H1 (cell line): Measurements from ENCODE around the gene LONP2. TPM values are rescaled to one million over a fixed set of nuclear protein-coding genes. Genes with fewer than 3 reads are reported as not detected.

Experiments
- CTCF ChIA-PET: fragments of 300-600 bp; sonication (Branson Sonifier 250); formaldehyde crosslinking; loops from one replicate; lab custom pipeline; 2021; ENCODE audit not compliant: partially characterized antibody; lab: Charles Lee
- POLR2A ChIA-PET: fragments of 300-600 bp; sonication (Branson Sonifier 250); formaldehyde crosslinking; loops from one replicate; lab custom pipeline; 2021; ENCODE audit warnings: inconsistent platforms; ENCODE audit not compliant: partially characterized antibody; lab: Charles Lee
- DNase-seq, 2 experiments: peaks; one replicate each; pipeline versions ENCODE4 v3.0.0 to v3.0.0-alpha.2; 2010 to 2022; ENCODE audit warnings: low spot score in 2 of 2, low read depth in 1 of 2, mixed read lengths in 1 of 2
- FAIRE-seq: peaks from 2 replicates; lab custom pipeline; 2011; peaks lifted over from hg19 to GRCh38; lab: Jason Lieb, UNC
- H2AFZ ChIP-seq: 2 replicates; pipeline ENCODE4 v1.8.1; 2012; ENCODE audit warnings: low read length, inconsistent platforms
- H2AK5ac ChIP-seq: 2 replicates; pipeline ENCODE4 v1.6.1; 2013; ENCODE audit warnings: low read depth, low read length
- H2BK120ac ChIP-seq: replicated peaks from 2 replicates; pipeline ENCODE3; 2013; ENCODE audit warnings: low read depth, low read length, inconsistent platforms
- H2BK12ac ChIP-seq: 2 replicates; pipeline ENCODE4 v1.6.1; 2013; ENCODE audit warnings: low read depth, low read length
- H2BK15ac ChIP-seq: 2 replicates; pipeline ENCODE4 v1.6.1; 2013; ENCODE audit warnings: low read length
- H2BK20ac ChIP-seq: 2 replicates; pipeline ENCODE4 v1.6.1; 2013; ENCODE audit warnings: low read length
- H2BK5ac ChIP-seq: 2 replicates; pipeline ENCODE4 v1.6.1; 2013; ENCODE audit warnings: low read depth, low read length
- H3K14ac ChIP-seq: 2 replicates; pipeline ENCODE4 v1.6.1; 2013; ENCODE audit warnings: inconsistent platforms; ENCODE audit not compliant: insufficient read length
- H3K18ac ChIP-seq: 2 replicates; pipeline ENCODE4 v1.6.1; 2013; ENCODE audit warnings: low read length; ENCODE audit errors: extremely low read depth
- H3K23ac ChIP-seq: 2 replicates; pipeline ENCODE4 v1.6.1; 2013; ENCODE audit warnings: inconsistent platforms; ENCODE audit not compliant: insufficient read length
- H3K23me2 ChIP-seq: 2 replicates; pipeline ENCODE4 v1.6.1; 2013; ENCODE audit warnings: low read depth, low read length
- H3K27ac ChIP-seq: 2 replicates; pipeline ENCODE4 v1.6.1; 2011; ENCODE audit warnings: low read depth, low read length, inconsistent platforms
- H3K27me3 ChIP-seq, 4 experiments: replicated peaks in 1 of 4; 1 replicate in 1 of 4; 2 replicates in 3 of 4; pipeline versions ENCODE4 v1.6.1 to v1.8.1; 2011 to 2013; ENCODE audit warnings: low read length in 3 of 4, mild to moderate bottlenecking in 3 of 4, inconsistent platforms in 2 of 4, mixed read lengths in 2 of 4, moderate library complexity in 1 of 4; ENCODE audit not compliant: control insufficient read depth in 3 of 4, insufficient read depth in 3 of 4; ENCODE audit errors: extremely low read depth in 1 of 4
- H3K36me3 ChIP-seq, 4 experiments: 2 replicates each; pipeline versions ENCODE4 v1.6.1 to v1.8.1; 2011 to 2013; ENCODE audit warnings: mild to moderate bottlenecking in 4 of 4, low read length in 3 of 4, moderate library complexity in 2 of 4, control low read depth in 1 of 4, inconsistent platforms in 1 of 4; ENCODE audit not compliant: insufficient read depth in 4 of 4, control insufficient read depth in 2 of 4
- H3K4ac ChIP-seq: replicated peaks from 2 replicates; pipeline ENCODE3; 2013; ENCODE audit warnings: low read length, low read depth, mixed read lengths, inconsistent platforms; ENCODE audit not compliant: insufficient read length
- H3K4me1 ChIP-seq, 4 experiments: replicated peaks in 1 of 4; 1 replicate in 1 of 4; 2 replicates in 3 of 4; pipeline versions ENCODE4 v1.6.1 to v1.8.1; 2011 to 2013; ENCODE audit warnings: low read length in 3 of 4, inconsistent platforms in 2 of 4, mixed read lengths in 1 of 4; ENCODE audit not compliant: insufficient read depth in 4 of 4, control insufficient read depth in 3 of 4
- H3K4me2 ChIP-seq, 2 experiments: 2 replicates each; pipeline versions ENCODE4 v1.6.1 to v1.8.1; 2011 to 2013; ENCODE audit warnings: low read depth in 2 of 2, low read length in 2 of 2, control low read depth in 1 of 2, inconsistent platforms in 1 of 2, mild to moderate bottlenecking in 1 of 2; ENCODE audit not compliant: insufficient read depth in 1 of 2
- H3K4me3 ChIP-seq, 4 experiments: fragments of 200-600, 300-600 bp in 1 of 4; sonication (generic), shearing (Covaris generic), sonication (Bioruptor Twin) in 1 of 4; 2 replicates each; pipeline versions ENCODE4 v1.5.1 to v1.8.1; 2011 to 2016; ENCODE audit warnings: low read length in 4 of 4, low read depth in 3 of 4, control low read depth in 2 of 4, inconsistent platforms in 2 of 4, mild to moderate bottlenecking in 2 of 4, mixed read lengths in 1 of 4, moderate library complexity in 1 of 4; ENCODE audit not compliant: insufficient read depth in 2 of 4; ENCODE audit errors: extremely low read depth in 1 of 4
- H3K56ac ChIP-seq: replicated peaks from 2 replicates; pipeline ENCODE3; 2013; ENCODE audit warnings: low read depth, mild to moderate bottlenecking, mixed read lengths, low read length, inconsistent platforms; ENCODE audit not compliant: insufficient read length
- H3K79me1 ChIP-seq: 2 replicates; pipeline ENCODE4 v1.6.1; 2013; ENCODE audit warnings: low read depth, low read length, control low read depth
- H3K79me2 ChIP-seq, 2 experiments: 2 replicates each; pipeline versions ENCODE4 v1.6.1 to v1.8.1; 2012 to 2013; ENCODE audit warnings: low read length in 2 of 2, mild to moderate bottlenecking in 2 of 2, inconsistent platforms in 1 of 2; ENCODE audit not compliant: insufficient read depth in 2 of 2, control insufficient read depth in 1 of 2
- H3K9ac ChIP-seq, 4 experiments: replicated peaks in 1 of 4; 1 replicate in 1 of 4; 2 replicates in 3 of 4; pipeline versions ENCODE4 v1.6.1 to v1.8.1; 2011 to 2013; ENCODE audit warnings: low read depth in 3 of 4, low read length in 3 of 4, control low read depth in 2 of 4, mild to moderate bottlenecking in 2 of 4, moderate library complexity in 2 of 4, inconsistent platforms in 1 of 4; ENCODE audit errors: extremely low read depth in 1 of 4
- H3K9me3 ChIP-seq, 2 experiments: 2 replicates each; pipeline versions ENCODE4 v1.6.1 to v1.8.1; 2012 to 2013; ENCODE audit warnings: mild to moderate bottlenecking in 2 of 2, moderate library complexity in 2 of 2, control low read depth in 1 of 2, inconsistent platforms in 1 of 2, low read depth in 1 of 2, low read length in 1 of 2, mixed read lengths in 1 of 2; ENCODE audit not compliant: insufficient read depth in 2 of 2
- H4K20me1 ChIP-seq, 2 experiments: replicated peaks in 1 of 2; 2 replicates each; pipeline versions ENCODE3 to v1.8.1; 2011 to 2013; ENCODE audit warnings: inconsistent platforms in 2 of 2, low read length in 2 of 2, mild to moderate bottlenecking in 1 of 2; ENCODE audit not compliant: insufficient read depth in 2 of 2, control insufficient read depth in 1 of 2
- H4K5ac ChIP-seq: 2 replicates; pipeline ENCODE4 v1.6.1; 2013; ENCODE audit warnings: low read length, low read depth, mixed read lengths, inconsistent platforms; ENCODE audit not compliant: insufficient read length
- H4K8ac ChIP-seq: 2 replicates; pipeline ENCODE4 v1.8.0; 2013; ENCODE audit warnings: mild to moderate bottlenecking, moderate library complexity, low read length, inconsistent platforms; ENCODE audit not compliant: insufficient read depth; ENCODE audit errors: extremely low read depth
- H4K91ac ChIP-seq: replicated peaks from 2 replicates; pipeline ENCODE3; 2013; ENCODE audit warnings: low read length, mixed read lengths, inconsistent platforms; ENCODE audit not compliant: insufficient read length
- CHD2 ChIP-seq: IDR thresholded peaks from 2 replicates; pipeline ENCODE4 v1.6.1; 2012; ENCODE audit warnings: low read length, improper control_type of control experiment
- SP1 ChIP-seq: IDR thresholded peaks from 2 replicates; pipeline ENCODE4 v1.6.1; 2011; ENCODE audit warnings: low read depth, low read length
- YY1 ChIP-seq: IDR thresholded peaks from 2 replicates; pipeline ENCODE4 v1.6.1; 2011; ENCODE audit warnings: low read depth, mild to moderate bottlenecking, low read length
- WGBS, 2 experiments: shearing (Covaris generic) in 1 of 2; methylation state at CpG; one replicate each; pipeline versions ENCODE4 v1.1.6 to v1.1.7; 2013 to 2015; ENCODE audit warnings: low lambda C conversion rate in 2 of 2, mixed read lengths in 2 of 2, inconsistent platforms in 1 of 2, low coverage in 1 of 2, missing lambda C conversion rate in 1 of 2; ENCODE audit not compliant: insufficient replicate concordance in 2 of 2, insufficient coverage in 1 of 2, insufficient read length in 1 of 2; ENCODE audit errors: extremely low coverage in 1 of 2, missing lambda C conversion rate in 1 of 2; 5-methylcytosine and 5-hydroxymethylcytosine counted together
- polyA plus RNA-seq, 7 experiments: library from polyadenylated mRNA; depleted of rRNA in 3 of 7; stranded (reverse) in 5 of 7; unstranded in 2 of 7; fragments of >200 nt in 5 of 7; fragments of 200-250 nt in 2 of 7; gene quantifications; 1 replicate in 5 of 7; 2 replicates in 1 of 7; 4 replicates in 1 of 7; pipeline versions ENCODE4 v1.2.1 to v1.2.3, GENCODE V29; 2011 to 2013; ENCODE audit warnings: missing spikeins in 2 of 7, mixed read lengths in 2 of 7
- total RNA-seq: library from RNA; stranded (reverse); fragmentation: NEBNext Ultra II Directional; extraction: Animal tissue kit (Norgen Biotek cat#: 25700); gene quantifications from 2 replicates; pipeline ENCODE4 v1.2.1, GENCODE V29; 2021

LONP2 gene
- total and polyA plus RNA-seq, 2 of the 8 experiments (the other 6 are each of a cell fraction or from before 2014, with no cell fraction given), result 8.1 to 23.1 TPM

DNA sequence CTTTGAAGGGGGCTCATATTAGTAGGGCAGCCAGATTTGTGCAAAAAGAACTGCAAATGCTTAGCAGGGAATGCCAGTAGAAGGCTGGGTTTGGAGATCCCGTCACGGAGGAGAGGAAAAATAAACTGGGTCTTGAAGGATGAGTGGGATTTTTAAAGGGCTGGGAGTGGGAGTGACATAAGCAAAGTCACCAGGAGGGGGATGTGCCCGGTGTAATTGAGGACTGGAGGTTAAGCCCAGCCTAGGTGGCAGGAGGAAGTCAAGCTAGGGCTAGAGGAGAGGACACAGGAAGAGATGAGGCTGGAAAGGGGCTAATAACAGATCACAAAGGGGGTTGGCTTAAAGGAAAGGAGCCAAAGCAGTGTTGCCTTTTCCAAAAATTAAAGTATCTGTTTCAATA is 23.2 kb upstream of the LONP2 start:
- Histone ChIP-seq H3K14ac (no peak overlapping the region), H4K8ac (no peak overlapping the region), H2BK5ac (no peak overlapping the region), H3K4me1 (no peaks in the 10 kb centered on the region), H3K23me2 (no peaks in the 10 kb centered on the region), H2AK5ac (no peak overlapping the region), H3K9me3 (no peaks in the 10 kb centered on the region), H4K5ac (no peak overlapping the region), H2BK12ac (no peak overlapping the region), H2BK120ac (no peak overlapping the region), H2BK15ac (no peak overlapping the region), H2BK20ac (no peak overlapping the region), H3K79me2 (no peaks in the 10 kb centered on the region), H2AFZ (no peak overlapping the region), H3K4me2 (no peak overlapping the region), H3K27me3 (no peaks in the 10 kb centered on the region), H3K36me3 (no peaks in the 10 kb centered on the region), H3K23ac (no peak overlapping the region), H4K91ac (no peak overlapping the region), H3K27ac (no peak overlapping the region), H3K79me1 (no peaks in the 10 kb centered on the region), H4K20me1 (no peaks in the 10 kb centered on the region), H3K56ac (no peak overlapping the region), H3K4me3 (no peak overlapping the region), H3K18ac (no peak overlapping the region), H3K4ac (no peak overlapping the region), H3K9ac (no peak overlapping the region)
- CTCF ChIA-PET, result interaction anchor here (0.6 kb wide), 1 partner anchor 96 kb away, joined by 3 read pairs; no protein-coding TSS in a partner anchor
- POLR2A ChIA-PET, result no interaction called here
- TF ChIP-seq YY1 (no peak), SP1 (no peak), CHD2 (no peak)
- DNase-seq, result no peak
- 90% methylated on average over 3 of the region's 3 CpGs; no CpG with 5 or more reads in 1 of the 2 experiments for WGBS, 2 experiments
- FAIRE-seq, result no peak
